Muscle of leg (tissue), 11 donors: ENCODE data around the gene CTXND2. TPM values are rescaled to one million over a fixed set of nuclear protein-coding genes. Genes with fewer than 3 reads are reported as not detected.
A peak's percentile ranks its signal among the peaks of the same experiment; 100 is the strongest.
"Not testable (repeated sequence)": the region's sequence is repeated elsewhere in the genome, so short reads cannot be mapped to it uniquely, and the experiment has no call there.

ENCODE experiments used
- DNase-seq: peaks from one replicate; pipeline ENCODE4 v3.0.0; 2013
- H3K27ac ChIP-seq: one replicate; pipeline ENCODE4 v1.5.1; 2013; ENCODE audit warnings: mild to moderate bottlenecking, low read length, control low read depth
- H3K27me3 ChIP-seq: one replicate; pipeline ENCODE4 v1.6.1; 2013; ENCODE audit warnings: low read length; ENCODE audit not compliant: control insufficient read depth, insufficient read depth
- H3K36me3 ChIP-seq: one replicate; pipeline ENCODE4 v1.6.1; 2013; ENCODE audit warnings: low read length; ENCODE audit not compliant: control insufficient read depth, insufficient read depth
- H3K4me1 ChIP-seq: one replicate; pipeline ENCODE4 v1.6.1; 2013; ENCODE audit warnings: low read length; ENCODE audit not compliant: control insufficient read depth, insufficient read depth
- H3K4me3 ChIP-seq: one replicate; pipeline ENCODE4 v1.5.1; 2013; ENCODE audit warnings: low read length, control low read depth
- H3K9me3 ChIP-seq: replicated peaks from 2 replicates; pipeline ENCODE4 v1.6.1; 2013; ENCODE audit warnings: low read depth, low read length; ENCODE audit not compliant: control insufficient read depth
- WGBS: methylation state at CpG from one replicate; pipeline ENCODE4 v1.1.5; 2013; ENCODE audit warnings: missing lambda C conversion rate; ENCODE audit not compliant: insufficient coverage; 5-methylcytosine and 5-hydroxymethylcytosine counted together
- polyA plus RNA-seq, 8 donors: library from polyadenylated mRNA; unstranded; fragments of 120-200 nt; gene quantifications; one replicate each; pipeline versions ENCODE4 v1.2.1 to v1.2.3, GENCODE V29; 2013; ENCODE audit warnings: inconsistent platforms in 1 of 8, low replicate concordance in 1 of 8; ENCODE audit not compliant: insufficient read length in 8 of 8, insufficient read depth in 1 of 8
- total RNA-seq: library from RNA; stranded (reverse); fragments of 120-200 nt; gene quantifications from one replicate; pipeline ENCODE4 v1.2.4, GENCODE V29; 2013

The CTXND2 gene
- total and polyA plus RNA-seq, 9 donors = not detected

DNA sequence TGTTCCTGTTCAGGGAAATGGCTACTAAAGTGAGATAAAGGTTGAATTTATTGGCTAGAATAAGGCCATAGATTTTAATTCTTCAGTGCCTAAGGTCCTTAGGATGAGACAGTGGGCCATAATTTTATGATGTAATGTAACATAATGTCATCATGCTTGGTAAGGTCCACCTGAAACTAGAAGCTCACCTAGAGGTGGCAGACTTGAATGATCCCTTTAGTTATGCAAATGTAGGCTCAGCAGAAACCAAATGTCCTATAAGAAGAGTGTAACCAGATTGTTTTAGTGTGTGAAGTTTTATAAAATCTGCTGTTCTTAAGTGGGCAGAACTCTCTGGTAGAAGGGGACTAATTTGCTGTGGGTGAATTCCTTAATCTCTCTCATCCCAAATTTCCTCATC lies 25.7 kb downstream of the CTXND2 start:
- H3K27me3 ChIP-seq = no peaks in the 10 kb centered on the region
- H3K36me3 ChIP-seq = no peaks in the 10 kb centered on the region
- no peaks in the 10 kb centered on the region for H3K9me3 ChIP-seq
- no peak for DNase-seq
- H3K4me3 ChIP-seq = no peak overlapping the region
- H3K4me1 ChIP-seq = no peaks in the 10 kb centered on the region
- no peak overlapping the region for H3K27ac ChIP-seq

DNA sequence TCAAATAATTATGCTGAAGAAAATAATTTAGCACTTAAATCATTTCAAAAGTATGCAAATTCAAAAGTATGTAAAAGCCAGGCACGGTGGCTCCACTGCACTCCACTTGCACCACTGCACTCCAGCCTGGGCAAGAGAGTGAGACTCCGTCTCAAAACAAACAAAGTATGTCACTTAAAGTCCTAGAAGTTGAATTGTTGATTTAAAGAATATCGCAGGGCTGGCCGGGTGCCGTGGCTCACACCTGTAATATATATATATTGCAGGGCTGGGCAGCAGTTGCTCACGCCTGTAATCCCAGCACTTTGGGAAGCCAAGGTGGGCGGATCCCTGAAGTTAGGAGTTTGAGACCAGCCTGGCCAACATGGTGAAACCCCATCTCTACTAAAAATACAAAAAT lies 30.5 kb downstream of the CTXND2 start:
- Histone ChIP-seq H3K27ac (no peak overlapping the region), H3K36me3 (no peaks in the 10 kb centered on the region), H3K9me3 (no peaks in the 10 kb centered on the region), H3K4me3 (no peak overlapping the region), H3K27me3 (no peaks in the 10 kb centered on the region), H3K4me1 (no peaks in the 10 kb centered on the region)
- no peak for DNase-seq
- 80% methylated on average over 2 of the region's 7 CpGs for WGBS

DNA sequence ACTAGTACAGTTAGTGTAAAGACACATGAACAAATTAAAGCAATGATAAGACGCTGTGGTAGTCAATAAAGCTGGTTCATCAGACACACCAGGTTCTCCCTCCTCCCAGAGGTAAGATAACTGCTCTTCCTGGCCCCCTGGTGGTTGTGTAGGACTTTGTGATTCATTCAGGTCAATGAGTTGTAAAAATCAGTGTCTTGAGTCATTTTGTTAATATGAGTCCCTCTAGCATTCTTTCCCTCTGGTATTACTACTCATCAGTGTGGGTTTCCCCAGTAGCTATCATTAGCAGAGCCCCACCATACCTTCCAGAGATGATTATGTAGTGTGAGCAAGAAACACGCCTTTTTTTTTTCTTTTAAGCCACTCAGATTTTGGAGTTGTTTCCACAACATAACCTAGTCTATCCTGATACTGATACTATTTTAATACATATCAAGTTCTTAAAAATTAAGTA lies 35.6 kb downstream of the CTXND2 start:
- Histone ChIP-seq H3K36me3 (peaks cover 1% of the 10 kb centered on the region), H3K9me3 (no peaks in the 10 kb centered on the region), H3K4me3 (no peak overlapping the region), H3K27ac (no peak overlapping the region), H3K4me1 (peaks cover 4% of the 10 kb centered on the region), H3K27me3 (no peaks in the 10 kb centered on the region)
- no CpG with 5 or more reads among the region's 2 CpGs for WGBS
- peak; percentile 65 for DNase-seq

DNA sequence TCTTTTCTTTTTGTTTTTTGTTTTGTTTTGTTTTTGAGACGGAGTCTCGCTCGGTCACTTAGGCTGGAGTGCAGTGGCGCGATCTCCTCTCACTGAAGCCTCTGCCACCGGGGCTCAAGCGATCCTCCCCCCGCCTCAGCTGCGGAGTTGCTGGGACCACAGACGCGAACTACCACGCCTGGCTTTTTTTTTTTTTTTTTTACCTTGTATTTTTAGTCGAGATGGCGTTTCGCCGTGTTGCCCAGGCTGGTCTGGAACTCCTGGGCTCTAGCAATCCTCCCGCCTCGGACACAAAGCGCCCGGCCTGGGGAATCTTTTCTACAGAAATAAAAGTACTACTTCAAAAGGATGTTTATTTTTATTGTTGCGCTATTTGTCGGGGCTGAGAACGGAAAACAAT lies 38.1 kb downstream of the CTXND2 start:
- H3K4me3 ChIP-seq = no peak overlapping the region
- no peaks in the 10 kb centered on the region for H3K27me3 ChIP-seq
- WGBS = 84% methylated on average over 5 of the region's 23 CpGs
- peaks cover 4% of the 10 kb centered on the region for H3K4me1 ChIP-seq
- no peak overlapping the region for H3K27ac ChIP-seq
- H3K9me3 ChIP-seq = no peaks in the 10 kb centered on the region
- peaks cover 19% of the 10 kb centered on the region for H3K36me3 ChIP-seq
- peak; percentile 7 for DNase-seq

DNA sequence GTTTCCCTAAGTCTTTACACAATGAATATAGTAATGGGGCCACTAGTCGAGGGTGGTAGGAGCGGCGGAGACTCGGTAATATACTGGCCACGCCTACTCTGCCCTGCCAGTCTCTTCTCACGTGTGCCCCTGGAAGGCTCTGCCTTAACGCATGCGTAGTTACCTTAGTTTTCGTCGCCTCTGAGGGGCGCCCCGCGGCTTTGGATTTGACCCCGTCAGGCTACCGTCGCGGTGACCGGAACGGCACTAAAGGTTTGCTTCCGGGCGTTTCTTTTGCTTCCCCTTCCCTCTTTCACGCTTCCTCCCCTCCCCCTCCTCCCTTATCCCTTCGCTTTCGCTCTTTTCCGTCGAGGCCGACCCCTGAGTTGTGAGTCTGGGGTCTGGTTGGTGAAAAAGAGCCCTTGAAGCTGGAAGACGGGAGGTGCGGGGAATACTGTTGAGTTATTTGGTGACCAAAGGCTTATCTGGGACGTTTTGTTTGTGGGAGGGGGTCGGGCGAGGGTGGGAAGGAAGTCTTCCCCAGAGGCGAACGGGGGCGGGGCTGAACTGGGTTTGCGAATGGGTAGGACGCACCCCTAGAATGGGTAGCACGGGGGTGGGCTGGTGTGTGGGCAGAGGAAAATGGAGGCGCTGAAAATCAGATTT lies 39.3 kb downstream of the CTXND2 start, which contains the start of gene SETDB1:
Gene SETDB1 (plus strand): TSS at position 267 of the 645 bp plus-strand sequence. CDS start 1,352 bp downstream, outside the sequence.
- WGBS = under 1% methylated on average over 36 of the region's 39 CpGs
- Histone ChIP-seq H3K4me1 (peaks cover 4% of the 10 kb centered on the region), H3K36me3 (peaks cover 30% of the 10 kb centered on the region), H3K9me3 (peaks cover 5% of the 10 kb centered on the region), H3K27ac (peak within 1 kb of the TSS; percentile 81), H3K4me3 (peak within 1 kb of the TSS; percentile 62), H3K27me3 (no peaks in the 10 kb centered on the region)
- peak; percentile 99 for DNase-seq

DNA sequence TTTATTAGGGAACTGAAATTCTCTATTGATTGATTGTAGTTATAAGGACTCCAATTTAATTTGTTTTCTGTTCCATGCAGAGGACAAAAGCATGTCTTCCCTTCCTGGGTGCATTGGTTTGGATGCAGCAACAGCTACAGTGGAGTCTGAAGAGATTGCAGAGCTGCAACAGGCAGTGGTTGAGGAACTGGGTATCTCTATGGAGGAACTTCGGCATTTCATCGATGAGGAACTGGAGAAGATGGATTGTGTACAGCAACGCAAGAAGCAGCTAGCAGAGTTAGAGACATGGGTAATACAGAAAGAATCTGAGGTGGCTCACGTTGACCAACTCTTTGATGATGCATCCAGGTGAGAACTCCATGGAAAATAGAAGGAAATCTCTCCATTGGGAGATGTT lies 40.7 kb downstream of the CTXND2 start:
- DNase-seq = no peak
- no peak overlapping the region for H3K4me3 ChIP-seq
- peaks cover 4% of the 10 kb centered on the region for H3K4me1 ChIP-seq
- peaks cover 9% of the 10 kb centered on the region for H3K9me3 ChIP-seq
- 83% methylated on average over 4 of the region's 4 CpGs for WGBS
- H3K36me3 ChIP-seq = peaks cover 35% of the 10 kb centered on the region
- no peaks in the 10 kb centered on the region for H3K27me3 ChIP-seq
- H3K27ac ChIP-seq = no peak overlapping the region

DNA sequence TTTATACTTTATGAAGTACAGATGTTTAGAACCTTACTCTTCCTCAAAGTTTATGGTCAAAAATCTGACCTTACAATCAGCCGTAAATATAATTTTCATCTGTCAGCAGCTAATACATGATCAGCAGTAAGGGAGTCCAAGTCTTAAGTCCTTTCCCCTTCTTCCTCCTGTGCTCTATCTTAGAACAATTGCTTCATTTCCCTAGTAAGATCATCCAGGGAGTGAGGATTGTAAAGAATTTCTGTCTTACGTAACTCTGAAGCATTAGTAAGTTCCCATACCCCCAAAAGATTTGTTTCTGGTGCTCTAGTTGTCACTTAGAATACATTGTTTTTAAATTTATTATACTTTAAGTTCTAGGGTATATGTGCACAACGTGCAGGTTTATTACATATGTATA lies 41.4 kb downstream of the CTXND2 start:
- Histone ChIP-seq H3K36me3 (peaks cover 39% of the 10 kb centered on the region), H3K4me3 (no peak overlapping the region), H3K4me1 (peaks cover 4% of the 10 kb centered on the region), H3K27me3 (no peaks in the 10 kb centered on the region), H3K27ac (no peak overlapping the region), H3K9me3 (peaks cover 9% of the 10 kb centered on the region)
- no CpG with 5 or more reads among the region's 3 CpGs for WGBS
- no peak for DNase-seq

DNA sequence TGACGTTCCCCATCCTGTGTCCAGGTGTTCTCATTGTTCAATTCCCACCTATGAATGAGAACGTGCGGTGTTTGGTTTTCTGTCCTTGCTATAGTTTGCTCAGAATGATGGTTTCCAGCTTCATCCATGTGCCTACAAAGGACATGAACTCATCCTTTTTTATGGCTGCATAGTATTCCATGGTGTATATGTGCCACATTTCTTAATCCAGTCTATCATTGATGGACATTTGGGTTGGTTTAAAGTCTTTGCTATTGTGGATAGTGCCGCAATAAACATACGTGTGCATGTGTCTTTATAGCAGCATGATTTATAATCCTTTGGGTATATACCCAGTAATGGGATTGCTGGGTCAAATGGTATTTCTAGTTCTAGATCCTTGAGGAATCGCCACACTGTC lies 41.8 kb downstream of the CTXND2 start:
- H3K9me3 ChIP-seq, H3K4me3 ChIP-seq, H3K27me3 ChIP-seq, H3K27ac ChIP-seq, DNase-seq, H3K4me1 ChIP-seq: not testable (repeated sequence)
- no CpG with 5 or more reads among the region's 6 CpGs for WGBS
- H3K36me3 ChIP-seq = peaks cover 41% of the 10 kb centered on the region

DNA sequence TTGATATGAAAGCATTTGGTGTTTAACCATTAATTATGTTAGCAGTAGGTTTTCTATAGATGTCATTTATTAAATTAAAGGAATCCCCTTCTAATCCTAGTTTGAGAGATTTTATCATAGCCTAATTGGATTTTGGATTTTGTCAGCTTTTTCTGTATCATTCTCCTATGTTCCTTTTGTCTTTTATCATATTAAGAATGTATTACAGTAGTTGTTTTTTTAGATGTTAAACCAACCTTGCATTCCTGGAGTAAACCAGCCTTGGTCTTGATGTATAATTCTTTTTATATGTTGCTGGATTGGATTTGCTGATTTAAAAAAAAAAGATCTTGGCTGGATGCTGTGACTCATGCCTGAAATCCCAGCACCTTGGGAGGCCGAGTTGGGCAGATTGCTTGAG lies 44.8 kb downstream of the CTXND2 start:
- H3K27me3 ChIP-seq = no peaks in the 10 kb centered on the region
- WGBS = no CpG with 5 or more reads among the region's 1 CpG
- no peak overlapping the region for H3K4me3 ChIP-seq
- no peak overlapping the region for H3K27ac ChIP-seq
- H3K4me1 ChIP-seq = peaks cover 4% of the 10 kb centered on the region
- H3K36me3 ChIP-seq = peaks cover 46% of the 10 kb centered on the region
- peaks cover 9% of the 10 kb centered on the region for H3K9me3 ChIP-seq
- DNase-seq = no peak

DNA sequence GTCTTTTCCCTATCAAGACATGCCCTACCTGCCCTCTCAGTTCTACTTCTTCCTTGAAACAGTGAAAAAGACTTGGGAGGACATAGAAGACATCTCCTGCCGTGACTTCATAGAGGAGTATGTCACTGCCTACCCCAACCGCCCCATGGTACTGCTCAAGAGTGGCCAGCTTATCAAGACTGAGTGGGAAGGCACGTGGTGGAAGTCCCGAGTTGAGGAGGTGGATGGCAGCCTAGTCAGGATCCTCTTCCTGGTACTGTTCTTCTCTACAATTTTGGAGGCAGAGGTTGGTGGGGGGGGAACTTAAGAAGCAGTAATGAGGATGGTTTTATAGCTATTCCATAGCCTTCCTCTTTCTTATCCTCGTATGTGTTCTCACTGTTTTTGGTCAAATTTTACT lies 57.9 kb downstream of the CTXND2 start:
- DNase-seq = no peak
- H3K9me3 ChIP-seq = no peaks in the 10 kb centered on the region
- no peaks in the 10 kb centered on the region for H3K27me3 ChIP-seq
- WGBS = 93% methylated on average over 2 of the region's 5 CpGs
- H3K4me1 ChIP-seq = no peaks in the 10 kb centered on the region
- H3K36me3 ChIP-seq = peaks cover 88% of the 10 kb centered on the region
- no peak overlapping the region for H3K4me3 ChIP-seq
- no peak overlapping the region for H3K27ac ChIP-seq

DNA sequence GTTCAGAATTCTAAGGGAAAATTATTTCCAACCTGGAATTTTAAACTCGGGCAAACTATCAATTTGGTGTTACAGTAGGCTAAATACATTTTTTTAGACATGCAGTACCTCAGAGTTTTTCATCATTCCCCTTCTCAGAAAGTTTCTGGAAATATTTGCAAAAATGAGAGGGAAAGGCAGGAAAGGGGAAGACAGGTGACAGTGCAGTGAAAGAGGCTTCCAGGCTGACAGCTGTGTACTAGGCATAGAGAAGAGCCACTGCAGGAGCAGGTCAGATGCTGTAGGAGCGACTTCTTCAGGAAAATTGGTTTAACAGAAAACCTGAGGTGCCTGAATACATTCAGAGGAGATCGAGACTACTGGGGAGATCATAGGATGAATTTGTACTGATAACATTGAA lies 67.8 kb downstream of the CTXND2 start:
- no peaks in the 10 kb centered on the region for H3K4me1 ChIP-seq
- H3K9me3 ChIP-seq = no peaks in the 10 kb centered on the region
- no peak for DNase-seq
- peaks cover 54% of the 10 kb centered on the region for H3K36me3 ChIP-seq
- no peak overlapping the region for H3K4me3 ChIP-seq
- no peaks in the 10 kb centered on the region for H3K27me3 ChIP-seq
- WGBS = no CpG with 5 or more reads among the region's 3 CpGs
- no peak overlapping the region for H3K27ac ChIP-seq
